SK-N-SH treated with all-trans-retinoic acid at 6 μM for 48 hours (cell line): ENCODE data around the gene NEAT1.

Experiments used
- RARB ChIP-seq: fragments of 250-450 bp; sonication (Bioruptor Pico); IDR thresholded peaks from 2 replicates; pipeline ENCODE4 v1.8.0; 2021; ENCODE audit warnings: mild to moderate bottlenecking, moderate library complexity
- SNAI2 ChIP-seq: fragments of 250-450 bp; sonication (Bioruptor Pico); IDR thresholded peaks from 2 replicates; pipeline ENCODE4 v1.5.0; 2020; ENCODE audit warnings: mild to moderate bottlenecking, moderate library complexity
- TCF4 ChIP-seq: fragments of 250-450 bp; sonication (Bioruptor Pico); IDR thresholded peaks from 2 replicates; pipeline ENCODE4 v1.8.0; 2021; ENCODE audit warnings: mild to moderate bottlenecking, moderate library complexity, borderline replicate concordance
- ZFP3 ChIP-seq: fragments of 250-450 bp; sonication (Bioruptor Pico); IDR thresholded peaks from 2 replicates; pipeline ENCODE4 v1.5.0; 2020; ENCODE audit warnings: mild to moderate bottlenecking, moderate library complexity
- ZNF70 ChIP-seq: fragments of 450-650 bp; formaldehyde crosslinking; IDR thresholded peaks from 2 replicates; pipeline ENCODE4 v1.5.0; 2020; ENCODE audit warnings: mild to moderate bottlenecking, moderate library complexity
- TF ChIP-seq, protein P1 (sequence below): fragments of 250-450 bp; sonication (Bioruptor Pico); IDR thresholded peaks from 2 replicates; pipeline ENCODE4 v1.5.1; 2021; ENCODE audit warnings: mild to moderate bottlenecking, moderate library complexity
- TF ChIP-seq, protein P2 (sequence below): fragments of 250-450 bp; sonication (Bioruptor Pico); IDR thresholded peaks from 2 replicates; pipeline ENCODE4 v1.8.0; 2020; ENCODE audit warnings: mild to moderate bottlenecking, moderate library complexity, borderline replicate concordance
- TF ChIP-seq, protein P3 (sequence below): fragments of 250-450 bp; sonication (Bioruptor Pico); IDR thresholded peaks from 2 replicates; pipeline ENCODE4 v1.8.0; 2021; ENCODE audit warnings: low read depth, mild to moderate bottlenecking, moderate library complexity, borderline replicate concordance

DNA sequence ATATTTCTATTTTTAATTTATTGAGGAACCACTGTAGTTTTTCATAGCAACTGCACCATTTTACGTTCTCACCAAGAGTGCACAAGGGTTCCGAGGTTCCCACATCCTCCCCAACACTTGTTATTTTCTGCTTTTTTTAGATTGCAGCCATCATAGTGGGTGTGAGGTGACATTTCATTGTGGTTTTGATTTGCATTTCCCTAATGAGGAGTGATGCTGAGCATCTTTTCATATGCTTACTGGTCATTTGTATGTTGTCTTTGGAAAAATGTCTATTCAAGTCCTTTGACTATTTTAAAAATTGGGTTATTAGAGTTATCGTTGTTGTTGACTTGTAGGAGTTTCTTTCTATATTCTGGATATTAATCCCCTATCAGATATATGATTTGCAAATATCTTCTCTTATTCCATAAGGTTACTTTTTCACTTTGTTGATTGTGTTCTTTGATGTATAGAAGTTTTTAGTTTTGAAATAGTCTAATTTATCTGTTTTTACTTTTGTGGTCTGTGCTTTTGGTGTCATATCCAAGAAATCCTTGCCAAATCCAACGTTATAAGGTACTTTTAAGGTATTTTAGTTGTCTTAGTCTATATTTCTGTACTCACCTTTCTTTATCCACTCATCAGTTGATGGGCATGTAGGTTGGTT is 9.0 kb downstream of the NEAT1 start:
- TF ChIP-seq RARB (CRISPR knock-in tag), result peak; percentile 49; the same call in 1 of the 2 replicates
- no peak for TF ChIP-seq ZNF70
- TF ChIP-seq ZFP3 (CRISPR knock-in tag), result peak; percentile 85
- no peak for TF ChIP-seq SNAI2 (CRISPR knock-in tag)
- TF ChIP-seq, protein P1, sequence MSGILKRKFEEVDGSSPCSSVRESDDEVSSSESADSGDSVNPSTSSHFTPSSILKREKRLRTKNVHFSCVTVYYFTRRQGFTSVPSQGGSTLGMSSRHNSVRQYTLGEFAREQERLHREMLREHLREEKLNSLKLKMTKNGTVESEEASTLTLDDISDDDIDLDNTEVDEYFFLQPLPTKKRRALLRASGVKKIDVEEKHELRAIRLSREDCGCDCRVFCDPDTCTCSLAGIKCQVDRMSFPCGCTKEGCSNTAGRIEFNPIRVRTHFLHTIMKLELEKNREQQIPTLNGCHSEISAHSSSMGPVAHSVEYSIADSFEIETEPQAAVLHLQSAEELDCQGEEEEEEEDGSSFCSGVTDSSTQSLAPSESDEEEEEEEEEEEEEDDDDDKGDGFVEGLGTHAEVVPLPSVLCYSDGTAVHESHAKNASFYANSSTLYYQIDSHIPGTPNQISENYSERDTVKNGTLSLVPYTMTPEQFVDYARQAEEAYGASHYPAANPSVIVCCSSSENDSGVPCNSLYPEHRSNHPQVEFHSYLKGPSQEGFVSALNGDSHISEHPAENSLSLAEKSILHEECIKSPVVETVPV (CRISPR knock-in tag), result no peak
- TF ChIP-seq, protein P2, sequence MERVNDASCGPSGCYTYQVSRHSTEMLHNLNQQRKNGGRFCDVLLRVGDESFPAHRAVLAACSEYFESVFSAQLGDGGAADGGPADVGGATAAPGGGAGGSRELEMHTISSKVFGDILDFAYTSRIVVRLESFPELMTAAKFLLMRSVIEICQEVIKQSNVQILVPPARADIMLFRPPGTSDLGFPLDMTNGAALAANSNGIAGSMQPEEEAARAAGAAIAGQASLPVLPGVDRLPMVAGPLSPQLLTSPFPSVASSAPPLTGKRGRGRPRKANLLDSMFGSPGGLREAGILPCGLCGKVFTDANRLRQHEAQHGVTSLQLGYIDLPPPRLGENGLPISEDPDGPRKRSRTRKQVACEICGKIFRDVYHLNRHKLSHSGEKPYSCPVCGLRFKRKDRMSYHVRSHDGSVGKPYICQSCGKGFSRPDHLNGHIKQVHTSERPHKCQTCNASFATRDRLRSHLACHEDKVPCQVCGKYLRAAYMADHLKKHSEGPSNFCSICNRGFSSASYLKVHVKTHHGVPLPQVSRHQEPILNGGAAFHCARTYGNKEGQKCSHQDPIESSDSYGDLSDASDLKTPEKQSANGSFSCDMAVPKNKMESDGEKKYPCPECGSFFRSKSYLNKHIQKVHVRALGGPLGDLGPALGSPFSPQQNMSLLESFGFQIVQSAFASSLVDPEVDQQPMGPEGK (CRISPR knock-in tag), result no peak; the same call in 1 of the 2 replicates
- TF ChIP-seq, protein P3, sequence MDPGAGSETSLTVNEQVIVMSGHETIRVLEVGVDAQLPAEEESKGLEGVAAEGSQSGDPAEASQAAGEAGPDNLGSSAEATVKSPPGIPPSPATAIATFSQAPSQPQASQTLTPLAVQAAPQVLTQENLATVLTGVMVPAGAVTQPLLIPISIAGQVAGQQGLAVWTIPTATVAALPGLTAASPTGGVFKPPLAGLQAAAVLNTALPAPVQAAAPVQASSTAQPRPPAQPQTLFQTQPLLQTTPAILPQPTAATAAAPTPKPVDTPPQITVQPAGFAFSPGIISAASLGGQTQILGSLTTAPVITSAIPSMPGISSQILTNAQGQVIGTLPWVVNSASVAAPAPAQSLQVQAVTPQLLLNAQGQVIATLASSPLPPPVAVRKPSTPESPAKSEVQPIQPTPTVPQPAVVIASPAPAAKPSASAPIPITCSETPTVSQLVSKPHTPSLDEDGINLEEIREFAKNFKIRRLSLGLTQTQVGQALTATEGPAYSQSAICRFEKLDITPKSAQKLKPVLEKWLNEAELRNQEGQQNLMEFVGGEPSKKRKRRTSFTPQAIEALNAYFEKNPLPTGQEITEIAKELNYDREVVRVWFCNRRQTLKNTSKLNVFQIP (CRISPR knock-in tag), result no peak
- TF ChIP-seq TCF4 (CRISPR knock-in tag), result no peak
